CD1c-positive myeloid dendritic cell (primary cell): ENCODE results near the gene BHLHE23.
"Not testable (repeated sequence)": the region's sequence is repeated elsewhere in the genome, so short reads cannot be mapped to it uniquely, and the experiment has no call there.

ENCODE experiments used
- DNase-seq: peaks from one replicate; pipeline ENCODE4 v3.0.0-alpha.2; 2016; ENCODE audit errors: extremely low spot score

BHLHE23 gene

GRCh38 chr20:63043348-63044203, 36.8 kb upstream of the BHLHE23 start:
- DNase-seq, result no peak

GRCh38 chr20:63042448-63043071, 35.8 kb upstream of the BHLHE23 start:
- no peak for DNase-seq

DNA sequence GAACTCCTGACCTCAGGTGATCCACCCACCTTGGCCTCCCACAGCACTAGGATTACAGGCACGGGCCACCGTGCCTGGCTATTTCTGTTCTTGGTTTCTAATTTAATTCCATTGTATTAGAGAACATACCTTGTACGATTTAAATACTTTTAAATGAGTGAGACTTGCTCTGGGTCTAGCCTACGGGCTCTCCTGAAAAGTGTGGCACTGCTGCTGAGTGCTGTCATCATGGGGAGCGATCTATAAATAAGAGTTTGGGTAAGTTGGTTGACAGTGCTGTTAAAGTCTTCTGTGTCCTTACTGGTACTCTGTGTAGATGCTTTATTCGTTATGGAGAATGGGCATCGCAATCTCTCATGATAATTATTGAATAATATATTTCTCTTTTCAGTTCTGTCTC, 35.0 kb upstream of the BHLHE23 start:
- DNase-seq, result no peak

GRCh38 chr20:63037669-63038268, 31.0 kb upstream of the BHLHE23 start:
- no peak for DNase-seq

DNA sequence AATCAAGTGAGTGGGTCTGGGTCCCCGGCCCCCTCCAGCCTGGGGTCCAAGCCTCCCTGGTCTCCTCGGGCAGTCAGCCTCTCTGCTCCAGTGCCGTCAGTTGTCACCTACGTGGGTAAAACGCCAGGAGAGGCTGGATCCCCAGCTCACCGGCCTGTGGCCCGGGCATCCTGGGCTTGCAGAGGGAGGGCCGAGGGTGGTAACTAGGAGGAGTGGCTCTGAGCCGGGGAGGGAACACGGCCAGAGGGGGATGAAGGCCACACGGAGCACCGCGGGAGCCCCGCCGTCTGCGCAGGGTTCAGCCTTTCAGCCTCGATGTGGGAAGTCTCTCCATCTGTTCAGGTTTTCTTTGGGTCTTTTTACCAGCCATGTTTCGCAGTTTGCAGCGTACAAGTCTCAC, 29.5 kb upstream of the BHLHE23 start:
- DNase-seq, result no peak

DNA sequence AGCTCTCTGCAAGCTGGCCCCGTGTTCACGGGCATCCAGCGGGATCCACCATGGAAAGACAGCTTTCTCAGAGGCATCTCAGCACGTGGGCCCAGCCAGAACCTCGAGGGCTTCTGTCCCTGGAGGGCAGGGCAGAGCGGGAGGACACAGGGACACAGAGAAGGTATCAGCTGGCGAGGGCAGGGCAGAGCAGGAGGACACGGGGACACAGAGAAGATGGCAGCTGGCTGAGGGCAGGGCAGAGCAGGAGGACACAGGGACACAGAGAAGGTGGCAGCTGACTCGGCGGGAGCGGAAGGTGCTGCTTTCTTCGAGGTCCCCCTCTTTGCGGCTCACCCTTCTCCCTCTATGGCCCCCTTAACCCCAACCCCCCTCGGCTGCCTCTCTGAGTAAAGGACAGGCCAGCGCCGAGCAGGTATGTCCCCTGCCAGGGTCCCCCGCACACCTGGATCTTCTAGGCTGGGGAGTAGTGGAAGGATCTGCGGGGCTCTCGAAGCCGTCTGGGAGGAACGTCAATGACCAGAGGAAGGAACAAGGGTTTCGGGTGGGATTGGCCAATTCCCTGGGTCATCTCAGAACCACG, 28.9 kb upstream of the BHLHE23 start:
- DNase-seq, result no peak

DNA sequence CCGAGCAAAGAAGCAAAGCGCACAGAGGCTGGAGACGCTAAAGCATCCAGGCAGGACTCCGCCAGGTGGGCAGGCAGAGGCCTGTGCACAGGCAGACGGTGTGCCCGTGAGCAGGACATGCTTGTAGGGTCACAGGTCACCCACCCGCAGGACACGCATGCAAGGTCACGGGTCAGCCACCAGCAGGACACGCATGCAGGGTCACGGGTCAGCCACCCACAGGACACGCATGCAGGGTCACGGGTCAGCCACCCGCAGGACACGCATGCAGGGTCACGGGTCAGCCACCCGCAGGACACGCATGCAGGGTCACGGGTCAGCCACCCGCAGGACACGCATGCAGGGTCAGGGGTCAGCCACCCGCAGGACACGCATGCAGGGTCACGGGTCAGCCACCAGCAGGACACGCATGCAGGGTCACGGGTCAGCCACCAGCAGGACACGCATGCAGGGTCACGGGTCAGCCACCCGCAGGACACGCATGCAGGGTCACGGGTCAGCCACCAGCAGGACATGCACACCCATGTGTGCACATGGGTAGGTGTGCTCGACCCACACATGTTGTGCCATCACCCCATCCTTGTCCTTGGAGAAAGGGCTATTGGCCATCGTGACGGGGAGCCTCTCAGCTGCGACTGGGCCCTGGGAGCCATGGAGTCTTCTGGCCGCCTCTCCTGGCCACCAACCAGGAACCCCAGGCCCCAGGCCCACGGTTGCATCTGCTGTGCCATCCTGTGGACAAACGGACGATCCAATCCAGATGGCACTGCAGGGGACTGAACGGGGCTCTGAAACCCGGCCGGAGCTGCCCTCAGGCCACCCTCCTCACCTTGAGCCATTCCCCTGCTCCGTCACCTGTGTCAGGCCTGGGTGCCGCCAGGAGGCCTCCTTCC, 28.2 kb upstream of the BHLHE23 start:
- DNase-seq, result not testable (repeated sequence)

DNA sequence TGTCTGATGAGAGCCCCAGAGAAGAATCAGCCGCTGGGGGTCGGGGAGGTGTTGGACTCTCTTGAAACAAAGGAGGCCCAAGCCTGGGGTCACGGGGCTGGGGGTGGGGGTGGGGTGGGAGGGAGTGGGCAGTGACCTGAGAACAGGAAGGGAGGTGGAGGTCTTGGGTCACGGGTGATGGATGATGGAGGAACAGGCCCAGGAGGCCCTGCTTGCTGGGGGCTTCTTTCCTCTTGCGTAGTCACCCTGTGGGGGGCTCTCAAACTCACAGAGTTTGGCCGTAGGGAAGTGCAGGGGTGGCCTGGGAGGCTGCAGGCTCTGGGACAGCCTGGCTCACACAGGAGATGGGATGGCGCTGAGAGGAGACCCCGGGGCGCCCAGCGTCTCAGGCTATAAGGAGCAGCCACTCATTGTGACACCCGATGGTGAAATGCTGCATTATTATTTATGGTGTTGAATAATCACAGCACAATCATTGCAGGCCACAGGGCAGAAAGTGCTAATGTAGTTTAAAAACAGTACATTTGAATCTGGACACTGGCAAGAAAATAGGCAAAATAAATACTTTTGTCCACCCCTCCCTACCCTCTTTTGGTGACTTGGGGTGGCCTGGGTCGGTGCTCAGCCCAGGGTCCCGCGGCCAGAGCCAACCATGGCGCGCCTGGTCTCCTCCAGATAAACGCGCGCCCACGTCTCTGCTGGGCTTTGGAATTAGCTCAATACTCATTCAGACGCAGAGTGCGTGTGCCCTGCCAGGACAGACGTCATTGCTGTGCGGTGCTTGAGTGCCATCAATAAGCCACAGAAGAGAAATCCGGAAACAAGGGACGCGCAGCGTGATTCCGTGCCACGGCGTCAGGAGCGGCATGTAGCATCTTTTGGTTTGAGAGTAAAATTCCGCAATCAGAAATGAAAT, 27.3 kb upstream of the BHLHE23 start:
- no peak for DNase-seq

DNA sequence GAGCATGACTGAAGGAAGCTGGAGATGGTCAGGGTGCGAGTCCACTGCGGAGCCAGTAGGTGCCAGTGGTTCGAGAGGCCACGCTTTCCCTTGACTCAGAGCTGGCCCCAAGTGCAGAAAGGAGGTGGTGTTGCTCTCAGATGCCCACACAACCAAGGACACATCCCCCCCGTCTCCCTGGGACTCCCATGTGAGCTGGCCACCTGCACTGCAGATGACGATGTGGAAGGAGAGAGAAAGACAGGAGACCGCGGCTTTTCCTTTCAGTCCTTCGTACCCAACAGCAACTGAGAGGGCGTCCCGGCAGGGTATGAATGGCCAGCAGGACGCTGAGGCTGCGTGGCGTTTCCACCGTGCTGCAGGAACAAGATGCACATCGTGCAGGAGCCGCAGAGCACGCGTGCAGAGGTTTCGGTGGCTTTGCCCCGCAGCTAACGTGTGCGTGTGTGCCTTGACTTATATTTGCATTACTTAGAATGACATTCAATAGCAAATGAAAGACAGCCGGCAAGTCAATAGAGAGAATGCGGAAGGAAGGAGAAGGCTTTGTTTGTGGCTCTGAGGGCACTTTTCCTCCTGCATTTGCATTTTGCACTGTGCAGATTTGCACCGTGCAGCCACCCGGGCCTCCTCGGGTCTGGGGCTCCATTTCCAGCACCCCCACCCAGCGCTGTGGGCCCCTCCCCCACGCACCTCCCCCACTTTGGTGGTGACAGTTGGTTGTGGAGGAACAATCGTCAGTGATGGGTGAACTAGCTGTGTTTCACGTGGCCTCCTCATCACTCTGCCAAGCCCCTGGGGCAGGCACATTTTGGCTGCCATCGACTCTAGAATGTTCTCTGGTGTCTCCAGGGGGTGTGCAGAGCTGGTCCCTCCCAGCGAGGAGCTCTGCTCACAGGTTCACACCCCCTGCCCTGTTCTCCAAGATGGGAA, 26.4 kb upstream of the BHLHE23 start:
- no peak for DNase-seq

DNA sequence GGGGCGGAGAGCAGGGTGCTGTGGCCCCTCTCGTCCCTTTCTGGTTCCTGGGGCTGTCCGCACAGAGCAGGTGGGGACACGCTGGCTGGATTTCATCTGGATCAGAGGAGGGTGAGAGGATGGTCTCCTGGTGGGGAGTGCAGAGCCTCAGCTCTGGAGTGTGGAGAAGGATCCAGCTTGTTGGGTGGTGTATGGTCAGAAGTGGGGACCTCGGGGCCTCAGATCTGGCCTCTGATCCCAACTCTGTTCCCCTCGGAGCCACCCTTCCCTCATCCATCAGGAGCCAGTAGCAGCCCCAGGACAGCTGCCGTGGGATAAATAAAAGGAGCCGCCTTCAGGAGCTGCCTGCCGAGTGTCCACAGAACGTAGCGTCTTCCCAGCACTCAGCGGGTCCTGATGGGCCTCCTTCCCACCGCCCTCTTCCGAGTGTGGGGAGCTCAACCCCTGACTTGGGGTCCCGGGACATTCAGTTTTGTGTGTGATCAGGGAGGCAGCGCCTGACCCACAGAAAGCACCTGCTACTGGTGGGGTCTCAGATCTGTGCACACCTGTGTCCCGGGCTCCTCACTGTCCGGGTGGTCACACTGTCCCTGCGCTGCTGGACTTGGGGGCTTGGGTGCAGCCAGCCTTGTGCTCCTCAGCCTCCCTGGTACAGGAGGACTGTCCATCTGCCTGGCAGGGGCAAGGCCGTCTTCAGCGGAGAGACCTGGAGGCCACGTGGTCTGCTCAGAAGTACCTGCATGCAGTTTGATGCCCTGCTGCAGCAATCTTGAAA, 25.4 kb upstream of the BHLHE23 start:
- DNase-seq, result no peak

DNA sequence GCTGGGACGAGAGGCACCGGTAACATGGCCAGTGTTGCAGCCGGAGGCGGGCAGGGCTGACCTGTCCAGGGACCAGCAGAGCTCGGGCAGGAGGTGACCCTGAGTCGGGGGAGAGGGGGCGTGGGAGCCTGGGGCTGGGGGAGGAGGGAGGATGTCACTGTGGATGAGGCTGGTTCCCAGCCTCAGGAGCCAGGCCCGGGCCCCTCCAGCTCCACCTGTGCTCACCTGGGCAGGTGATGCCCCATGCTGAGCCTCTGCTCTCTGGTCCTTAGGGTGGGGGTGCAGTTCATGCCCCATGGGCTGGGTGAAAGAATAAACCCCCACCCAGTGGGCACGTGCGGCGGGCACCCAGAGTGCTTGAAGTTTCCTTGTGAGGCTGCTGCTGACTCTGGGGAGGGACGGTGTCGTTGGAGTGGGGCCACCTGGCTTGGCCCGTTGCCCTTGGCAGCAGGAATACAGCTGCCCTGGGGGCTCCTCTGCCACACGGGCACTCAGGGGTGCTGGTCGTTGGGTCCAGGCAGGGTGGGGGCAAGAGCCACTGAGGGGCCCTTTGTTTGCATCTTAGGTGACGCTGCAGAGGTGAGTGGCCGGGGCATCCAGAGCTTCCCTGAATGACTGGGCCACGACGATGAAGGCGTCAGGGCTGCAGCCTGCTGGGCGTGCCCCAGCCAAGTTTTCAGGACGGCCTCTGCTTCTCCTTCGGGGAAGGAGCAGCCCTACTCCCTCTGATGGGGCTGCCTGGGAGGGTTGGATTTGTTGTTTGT, 24.7 kb upstream of the BHLHE23 start:
- DNase-seq, result no peak

DNA sequence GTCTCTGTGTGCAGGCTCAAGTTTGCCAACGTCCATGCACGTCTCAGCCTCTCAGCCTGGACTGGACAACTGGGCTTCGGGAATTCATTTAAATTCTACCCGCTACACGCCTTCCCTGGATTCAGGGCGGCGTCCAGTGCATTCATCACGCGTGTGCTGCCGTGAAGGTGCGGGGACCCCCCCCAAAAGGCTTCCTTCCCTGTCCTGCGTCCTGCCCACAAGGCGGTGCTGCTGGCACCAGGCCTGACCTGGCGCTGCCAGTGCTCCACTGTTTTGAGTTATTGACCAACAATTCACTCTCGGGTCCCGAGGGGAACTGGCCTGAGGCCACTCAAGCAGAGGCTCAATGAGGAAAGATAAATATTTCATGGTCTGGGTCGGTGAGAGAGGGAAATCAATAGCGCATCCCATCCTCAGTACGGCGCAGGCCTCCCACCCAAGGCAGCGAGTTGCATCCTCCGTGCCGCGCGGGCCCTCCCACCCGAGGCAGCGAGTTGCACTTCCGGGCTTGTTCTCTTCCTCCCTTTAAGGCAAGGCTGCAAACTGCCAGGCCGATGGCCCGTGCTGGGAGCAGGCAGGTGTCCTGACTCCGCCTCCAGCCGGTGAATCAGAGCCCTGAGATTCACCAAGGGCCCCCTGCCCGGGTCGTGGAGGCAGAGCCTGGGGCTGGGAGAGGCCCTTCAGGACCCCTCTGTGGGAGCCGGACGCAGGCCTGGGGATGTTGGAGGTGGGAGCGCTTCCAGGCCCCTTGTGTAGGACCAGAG, 22.8 kb upstream of the BHLHE23 start:
- DNase-seq, result no peak

- DNase-seq, result no peak
Measured at GRCh38 chr20:63028461-63028921, 21.7 kb upstream of the BHLHE23 start.

DNA sequence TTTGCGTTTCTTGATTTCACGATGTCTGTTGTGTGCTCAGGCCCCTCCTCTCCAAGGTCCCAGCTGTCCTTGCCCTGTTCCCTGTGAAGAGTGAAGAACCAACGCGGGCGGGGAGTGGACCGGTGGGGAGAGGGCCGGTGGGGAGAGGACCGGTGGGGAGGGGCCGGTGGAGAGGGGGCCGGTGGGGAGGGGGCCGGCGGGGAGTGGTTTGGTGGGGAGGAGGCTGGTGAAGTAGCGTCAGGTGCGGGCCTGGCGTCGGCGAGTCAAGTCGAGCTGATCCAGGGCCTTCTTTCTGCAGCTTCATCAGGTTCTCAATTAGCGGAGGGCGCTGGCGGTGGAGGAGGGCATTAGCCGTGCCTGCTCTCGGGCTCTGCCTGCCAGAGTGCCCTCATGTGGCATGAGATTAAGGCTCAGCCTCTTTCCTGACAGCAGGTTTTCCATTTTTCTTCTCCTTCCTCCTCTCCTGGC, 21.2 kb upstream of the BHLHE23 start:
- DNase-seq, result no peak

GRCh38 chr20:63027221-63027921, 20.6 kb upstream of the BHLHE23 start:
- no peak for DNase-seq

DNA sequence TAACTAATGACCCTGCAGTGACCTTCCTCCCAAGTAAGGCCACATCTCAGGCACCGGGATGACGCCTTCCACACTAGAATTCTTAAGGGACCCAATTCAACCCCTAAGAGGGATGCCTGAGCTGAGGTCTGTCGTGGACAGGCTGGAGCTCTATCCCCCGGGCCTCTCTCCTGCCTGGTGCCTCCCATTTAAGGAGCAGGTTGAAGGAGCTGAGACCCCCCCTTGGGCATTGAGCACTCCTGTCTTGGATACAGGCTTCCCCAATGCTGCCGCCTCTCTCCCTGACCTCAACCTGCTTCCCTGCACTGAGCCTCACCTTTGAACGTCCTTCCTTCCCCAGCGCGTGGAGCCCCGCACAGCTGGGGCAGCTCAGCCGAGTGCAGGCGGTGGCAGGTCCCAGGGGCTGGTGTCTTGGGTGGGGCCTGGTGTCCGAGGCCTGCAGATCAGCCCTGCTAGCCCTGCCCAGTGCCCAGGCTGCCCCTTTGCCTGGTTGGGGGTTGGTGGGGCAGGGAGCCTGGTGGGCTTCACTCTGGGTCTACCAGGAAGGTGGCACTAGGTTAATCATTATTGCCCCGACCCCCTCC, 19.9 kb upstream of the BHLHE23 start:
- DNase-seq, result no peak
